ENCODE results near the gene COLEC11.
"Not testable (repeated sequence)": the region's sequence is repeated elsewhere in the genome, so short reads cannot be mapped to it uniquely, and the experiment has no call there.

The COLEC11 gene

GRCh38 chr2:3604991-3605961, 10.4 kb downstream of the COLEC11 start:
- peak; percentile 71 to 79 for DNase-seq

GRCh38 chr2:3606028-3606369, 11.1 kb downstream of the COLEC11 start:
- TF ChIP-seq POLR2A (IDR thresholded peaks at IDR 0.05; ENCODE audit: low read length) = no peak
- no peak for TF ChIP-seq GATA1 (IDR thresholded peaks at IDR 0.05; ENCODE audit: low read depth, low read length)
- DNase-seq = no peak

More at GRCh38 chr2:3604991-3605961, 10.4 kb downstream of the COLEC11 start:
- TF ChIP-seq POLR2A (IDR thresholded peaks at IDR 0.05; ENCODE audit: low read length) (no peak), GATA1 (IDR thresholded peaks at IDR 0.05; ENCODE audit: low read depth, low read length) (no peak)

GRCh38 chr2:3606370-3607201, 11.7 kb downstream of the COLEC11 start:
- no peak for DNase-seq
- TF ChIP-seq GATA1 (IDR thresholded peaks at IDR 0.05; ENCODE audit: low read depth, low read length) (no peak), POLR2A (IDR thresholded peaks at IDR 0.05; ENCODE audit: low read length) (no peak)

- no peak for DNase-seq
- TF ChIP-seq POLR2A (IDR thresholded peaks at IDR 0.05; ENCODE audit: low read length) (no peak), GATA1 (IDR thresholded peaks at IDR 0.05; ENCODE audit: low read depth, low read length) (no peak)
Observed at GRCh38 chr2:3608373-3609278, 13.7 kb downstream of the COLEC11 start.

- not testable (repeated sequence) for DNase-seq
Observed at GRCh38 chr2:3609279-3609673, 14.4 kb downstream of the COLEC11 start.

GRCh38 chr2:3610415-3610814, 15.5 kb downstream of the COLEC11 start:
- TF ChIP-seq GATA1 (IDR thresholded peaks at IDR 0.05; ENCODE audit: low read depth, low read length) (no peak), POLR2A (IDR thresholded peaks at IDR 0.05; ENCODE audit: low read length) (no peak)
- no peak for DNase-seq

- no peak for DNase-seq
Observed at GRCh38 chr2:3610881-3611505, 16.1 kb downstream of the COLEC11 start.

GRCh38 chr2:3611589-3611988, 16.7 kb downstream of the COLEC11 start:
- DNase-seq = no peak
- TF ChIP-seq POLR2A (IDR thresholded peaks at IDR 0.05; ENCODE audit: low read length) = no peak
- TF ChIP-seq GATA1 (IDR thresholded peaks at IDR 0.05; ENCODE audit: low read depth, low read length) = no peak

More at GRCh38 chr2:3610881-3611505, 16.1 kb downstream of the COLEC11 start:
- no peak for TF ChIP-seq GATA1 (IDR thresholded peaks at IDR 0.05; ENCODE audit: low read depth, low read length)
- no peak for TF ChIP-seq POLR2A (IDR thresholded peaks at IDR 0.05; ENCODE audit: low read length)

- no peak for DNase-seq
Observed at GRCh38 chr2:3612639-3613523, 18.0 kb downstream of the COLEC11 start.

GRCh38 chr2:3613524-3613905, 18.6 kb downstream of the COLEC11 start:
- no peak for DNase-seq

More at GRCh38 chr2:3612639-3613523, 18.0 kb downstream of the COLEC11 start:
- TF ChIP-seq POLR2A (IDR thresholded peaks at IDR 0.05; ENCODE audit: low read length) = no peak
- TF ChIP-seq GATA1 (IDR thresholded peaks at IDR 0.05; ENCODE audit: low read depth, low read length) = no peak

GRCh38 chr2:3614743-3615142, 19.8 kb downstream of the COLEC11 start:
- DNase-seq = not testable (repeated sequence)

More at GRCh38 chr2:3613524-3613905, 18.6 kb downstream of the COLEC11 start:
- no peak for TF ChIP-seq GATA1 (IDR thresholded peaks at IDR 0.05; ENCODE audit: low read depth, low read length)
- no peak for TF ChIP-seq POLR2A (IDR thresholded peaks at IDR 0.05; ENCODE audit: low read length)

GRCh38 chr2:3615541-3616200, 20.8 kb downstream of the COLEC11 start:
- DNase-seq = not testable (repeated sequence)

- not testable (repeated sequence) for DNase-seq
Observed at GRCh38 chr2:3616435-3617197, 21.7 kb downstream of the COLEC11 start.

All from erythroblast (primary cell).